H1 (cell line): ENCODE measurements around the gene SLC4A1AP. TPM values are rescaled to one million over a fixed set of nuclear protein-coding genes. Genes with fewer than 3 reads are reported as not detected.

ENCODE experiments used
- BCL11A ChIP-seq, 2 experiments: IDR thresholded peaks; one replicate each; pipeline ENCODE4 v1.6.1; 2011; ENCODE audit warnings: low read depth in 2 of 2, low read length in 2 of 2, mild to moderate bottlenecking in 2 of 2
- CHD2 ChIP-seq: IDR thresholded peaks from 2 replicates; pipeline ENCODE4 v1.6.1; 2012; ENCODE audit warnings: low read length, improper control_type of control experiment
- EP300 ChIP-seq, 2 experiments: IDR thresholded peaks; 1 replicate in 1 of 2; 2 replicates in 1 of 2; pipeline ENCODE4 v1.6.1; 2011 to 2012; ENCODE audit warnings: low read depth in 2 of 2, low read length in 2 of 2, mild to moderate bottlenecking in 2 of 2, borderline replicate concordance in 1 of 2, inconsistent platforms in 1 of 2, moderate library complexity in 1 of 2
- JUN ChIP-seq: IDR thresholded peaks from 2 replicates; pipeline ENCODE4 v1.6.1; 2011; ENCODE audit warnings: low read depth, mild to moderate bottlenecking, improper control_type of control experiment, low read length
- KDM1A ChIP-seq: fragments of 200-600, 300-600 bp; sonication (generic); IDR thresholded peaks from 2 replicates; pipeline ENCODE4 v1.7.1; 2016; ENCODE audit warnings: mild to moderate bottlenecking, low read length, borderline replicate concordance
- POLR2AphosphoS5 ChIP-seq: IDR thresholded peaks from 2 replicates; pipeline ENCODE4 v1.6.1; 2011; ENCODE audit warnings: low read depth, low read length
- RXRA ChIP-seq: IDR thresholded peaks from 2 replicates; pipeline ENCODE4 v1.6.1; 2011; ENCODE audit warnings: low read depth, mild to moderate bottlenecking, low read length, moderate library complexity; ENCODE audit not compliant: insufficient read depth
- SIN3A ChIP-seq, 2 experiments: IDR thresholded peaks in 1 of 2; conservative IDR thresholded peaks in 1 of 2; 2 replicates each; pipeline ENCODE4 v1.6.1; 2011 to 2012; ENCODE audit warnings: low read length in 2 of 2, improper control_type of control experiment in 1 of 2, low read depth in 1 of 2, mild to moderate bottlenecking in 1 of 2
- SP4 ChIP-seq: IDR thresholded peaks from 2 replicates; pipeline ENCODE4 v1.6.1; 2012; ENCODE audit warnings: low read length, inconsistent platforms
- SUZ12 ChIP-seq: fragments of 200-600 bp; sonication (generic); IDR thresholded peaks from 2 replicates; pipeline ENCODE4 v1.6.1; 2012; ENCODE audit warnings: mild to moderate bottlenecking, inconsistent platforms, low read length, moderate library complexity, mixed read lengths
- TEAD4 ChIP-seq: IDR thresholded peaks from 2 replicates; pipeline ENCODE4 v1.6.1; 2012; ENCODE audit warnings: low read depth, low read length, inconsistent platforms, mixed read lengths
- polyA plus RNA-seq, 7 experiments: library from polyadenylated mRNA; depleted of rRNA in 3 of 7; stranded (reverse) in 5 of 7; unstranded in 2 of 7; fragments of >200 nt in 5 of 7; fragments of 200-250 nt in 2 of 7; gene quantifications; 1 replicate in 5 of 7; 2 replicates in 1 of 7; 4 replicates in 1 of 7; pipeline versions ENCODE4 v1.2.1 to v1.2.3, GENCODE V29; 2011 to 2013; ENCODE audit warnings: missing spikeins in 2 of 7, mixed read lengths in 2 of 7
- total RNA-seq: library from RNA; stranded (reverse); fragmentation: NEBNext Ultra II Directional; extraction: Animal tissue kit (Norgen Biotek cat#: 25700); gene quantifications from 2 replicates; pipeline ENCODE4 v1.2.1, GENCODE V29; 2021

Gene SLC4A1AP
- total and polyA plus RNA-seq, 2 of the 8 experiments (the other 6 are each of a cell fraction or from before 2014, with no cell fraction given) = 8.1 to 18.4 TPM

- TF ChIP-seq EP300 (IDR thresholded peaks at IDR 0.05; ENCODE audit: borderline replicate concordance in 1 of 2, low read depth in 2 of 2, low read length in 2 of 2) = no peak
- TF ChIP-seq RXRA = no peak
- TF ChIP-seq JUN = no peak
- TF ChIP-seq SUZ12 = no peak
- no peak for TF ChIP-seq TEAD4
- TF ChIP-seq SP4 = no peak
- no peak for TF ChIP-seq CHD2
- no peak for TF ChIP-seq SIN3A (conservative IDR thresholded peaks at IDR 0.05 in 1 of 2, IDR thresholded peaks at IDR 0.05 in 1 of 2; ENCODE audit: low read depth in 1 of 2, low read length in 2 of 2)
- TF ChIP-seq KDM1A = no peak
- no peak for TF ChIP-seq BCL11A (IDR thresholded peaks at IDR 0.05; ENCODE audit: low read depth in 2 of 2, low read length in 2 of 2)
- no peak for TF ChIP-seq POLR2AphosphoS5
- TF ChIP-seq, all 59 proteins: peak for 0
Measured at GRCh38 chr2:27711804-27712203, 48.1 kb downstream of the SLC4A1AP start (continued).
